WTC11 (cell line): ENCODE results near the gene DACH2. TPM values are rescaled to one million over a fixed set of nuclear protein-coding genes. Genes with fewer than 3 reads are reported as not detected.
A peak's percentile ranks its signal among the peaks of the same experiment; 100 is the strongest.

ENCODE experiments used
- ATAC-seq: fragments of 200-7000 bp; cut with Tn5 transposase; 2 replicates; pipeline ENCODE4 v1.10.0; 2021; ENCODE audit warnings: mild to moderate bottlenecking, moderate library complexity
- CTCF ChIA-PET: fragments of 300-600 bp; sonication (Branson Sonifier 250); formaldehyde crosslinking; loops from one replicate; lab custom pipeline; 2021; ENCODE audit warnings: antibody characterized with exemption; lab: Charles Lee
- POLR2A ChIA-PET: fragments of 350-600 bp; sonication (Branson Sonifier 250); formaldehyde crosslinking; loops from one replicate; lab custom pipeline; 2021; ENCODE audit warnings: antibody characterized with exemption; lab: Charles Lee
- DNase-seq: peaks from one replicate; pipeline ENCODE4 v3.0.0; 2021; ENCODE audit warnings: low spot score
- H3K27ac Mint-ChIP-seq: 2 replicates; pipeline ENCODE4 v1.8.0; 2021; ENCODE audit warnings: mixed read lengths
- H3K27me3 Mint-ChIP-seq: 2 replicates; pipeline ENCODE4 v1.8.0; 2021; ENCODE audit warnings: low read depth, mild to moderate bottlenecking, moderate library complexity, mixed read lengths
- H3K36me3 Mint-ChIP-seq: 2 replicates; pipeline ENCODE4 v1.8.0; 2021; ENCODE audit warnings: mixed read lengths
- H3K4me1 Mint-ChIP-seq: 2 replicates; pipeline ENCODE4 v1.8.0; 2022; ENCODE audit warnings: mixed read lengths
- H3K4me3 Mint-ChIP-seq: 2 replicates; pipeline ENCODE4 v1.8.0; 2021; ENCODE audit warnings: mild to moderate bottlenecking, moderate library complexity, mixed read lengths
- H3K9me3 Mint-ChIP-seq: 2 replicates; pipeline ENCODE4 v1.8.0; 2021; ENCODE audit warnings: mixed read lengths
- CREB1 ChIP-seq: sonication (generic); formaldehyde crosslinking; IDR thresholded peaks from 2 replicates; pipeline ENCODE4 v1.8.0; 2023; ENCODE audit warnings: mild to moderate bottlenecking, missing genetic modification reagents
- CREM ChIP-seq: sonication (generic); formaldehyde crosslinking; IDR thresholded peaks from 2 replicates; pipeline ENCODE4 v1.8.1; 2022; ENCODE audit warnings: mild to moderate bottlenecking, missing genetic modification reagents, moderate library complexity
- E2F1 ChIP-seq: sonication (generic); formaldehyde crosslinking; IDR thresholded peaks from 2 replicates; pipeline ENCODE4 v1.8.0; 2022; ENCODE audit warnings: mild to moderate bottlenecking, missing genetic modification reagents
- ETV6 ChIP-seq: sonication (generic); formaldehyde crosslinking; IDR thresholded peaks from 2 replicates; pipeline ENCODE4 v1.8.1; 2022; ENCODE audit warnings: mild to moderate bottlenecking, missing genetic modification reagents
- GABPB1 ChIP-seq: sonication (generic); formaldehyde crosslinking; IDR thresholded peaks from 2 replicates; pipeline ENCODE4 v1.8.1; 2023; ENCODE audit warnings: mild to moderate bottlenecking, missing genetic modification reagents
- GTF2I ChIP-seq: fragments of 250-450 bp; sonication (Bioruptor Pico); conservative IDR thresholded peaks from 2 replicates; pipeline ENCODE4 v1.4.0; 2021; ENCODE audit warnings: mild to moderate bottlenecking
- MLX ChIP-seq: sonication (generic); formaldehyde crosslinking; IDR thresholded peaks from 2 replicates; pipeline ENCODE4 v1.8.1; 2023; ENCODE audit warnings: mild to moderate bottlenecking, missing genetic modification reagents, moderate library complexity
- MYBL2 ChIP-seq: sonication (generic); formaldehyde crosslinking; IDR thresholded peaks from 2 replicates; pipeline ENCODE4 v1.8.1; 2023; ENCODE audit warnings: mild to moderate bottlenecking, moderate library complexity, missing genetic modification reagents
- RELA ChIP-seq: sonication (generic); formaldehyde crosslinking; IDR thresholded peaks from 2 replicates; pipeline ENCODE4 v1.8.1; 2022; ENCODE audit warnings: missing genetic modification reagents, mild to moderate bottlenecking, borderline replicate concordance
- SMAD4 ChIP-seq: sonication (generic); formaldehyde crosslinking; IDR thresholded peaks from 2 replicates; pipeline ENCODE4 v1.8.0; 2022; ENCODE audit warnings: mild to moderate bottlenecking, missing genetic modification reagents
- ZBTB21 ChIP-seq: sonication (generic); formaldehyde crosslinking; IDR thresholded peaks from 2 replicates; pipeline ENCODE4 v1.8.1; 2023; ENCODE audit warnings: mild to moderate bottlenecking, missing genetic modification reagents, borderline replicate concordance
- ZBTB43 ChIP-seq: sonication (generic); formaldehyde crosslinking; IDR thresholded peaks from 2 replicates; pipeline ENCODE4 v1.8.1; 2023; ENCODE audit warnings: mild to moderate bottlenecking, missing genetic modification reagents
- ZNF317 ChIP-seq: sonication (generic); formaldehyde crosslinking; IDR thresholded peaks from 2 replicates; pipeline ENCODE4 v1.8.1; 2023; ENCODE audit warnings: low read depth, mild to moderate bottlenecking, moderate library complexity, missing genetic modification reagents, borderline replicate concordance
- ZNF396 ChIP-seq: fragments of 250-450 bp; sonication (Bioruptor Pico); IDR thresholded peaks from 2 replicates; pipeline ENCODE4 v1.8.0; 2021; ENCODE audit warnings: mild to moderate bottlenecking, moderate library complexity, borderline replicate concordance
- ZNF416 ChIP-seq: fragments of 250-450 bp; sonication (Bioruptor Pico); IDR thresholded peaks from 2 replicates; pipeline ENCODE4 v1.9.0; 2021; ENCODE audit warnings: mild to moderate bottlenecking, inconsistent platforms
- ZNF532 ChIP-seq: fragments of 250-450 bp; sonication (Bioruptor Pico); IDR thresholded peaks from 2 replicates; pipeline ENCODE4 v1.9.0; 2021; ENCODE audit warnings: mild to moderate bottlenecking, borderline replicate concordance
- ZSCAN18 ChIP-seq: fragments of 250-450 bp; sonication (Bioruptor Pico); IDR thresholded peaks from 2 replicates; pipeline ENCODE4 v2.1.2; 2022; ENCODE audit warnings: mild to moderate bottlenecking, moderate library complexity
- total RNA-seq: library from RNA; stranded (reverse); gene quantifications from 3 replicates; pipeline ENCODE4 v1.2.3, GENCODE V29; 2021
- TF ChIP-seq, protein P1 (sequence below): sonication (generic); formaldehyde crosslinking; IDR thresholded peaks from 2 replicates; pipeline ENCODE4 v1.8.1; 2023; ENCODE audit warnings: mild to moderate bottlenecking, missing genetic modification reagents, moderate library complexity
- TF ChIP-seq, protein P2 (sequence below): fragments of 200-600 bp; IDR thresholded peaks from 2 replicates; pipeline ENCODE4 v1.8.0; 2022; ENCODE audit warnings: antibody characterized with exemption

The DACH2 gene
- total RNA-seq, 1 experiment from 2014 or later: 3.5 TPM

GRCh38 chrX:86322913-86323312 lies 174.7 kb downstream of the DACH2 start (continued):
- TF ChIP-seq ETV6 (no peak), ZBTB43 (no peak)

GRCh38 chrX:86329174-86329573 lies 180.9 kb downstream of the DACH2 start:
- Mint-ChIP-seq H3K27me3 (no peaks in the 10 kb centered on the region), H3K4me1 (peaks cover 4% of the 10 kb centered on the region), H3K36me3 (peaks cover 4% of the 10 kb centered on the region), H3K27ac (no peak overlapping the region), H3K9me3 (peaks cover 4% of the 10 kb centered on the region), H3K4me3 (no peak overlapping the region)
- ChIA-PET POLR2A (no interaction called here), CTCF (no interaction called here)
- ATAC-seq (no peak), DNase-seq (no peak)
- TF ChIP-seq MYBL2 (CRISPR knock-in tag) (no peak), E2F1 (CRISPR knock-in tag) (no peak), ZNF396 (CRISPR knock-in tag) (no peak), ZNF416 (CRISPR knock-in tag) (no peak), RELA (CRISPR knock-in tag) (no peak), ZSCAN18 (no peak), SMAD4 (CRISPR knock-in tag) (no peak), GABPB1 (CRISPR knock-in tag) (no peak), GTF2I (CRISPR knock-in tag) (no peak), CREB1 (no peak), ZNF532 (no peak), ZNF317 (CRISPR knock-in tag) (no peak)
- TF ChIP-seq, protein P1, sequence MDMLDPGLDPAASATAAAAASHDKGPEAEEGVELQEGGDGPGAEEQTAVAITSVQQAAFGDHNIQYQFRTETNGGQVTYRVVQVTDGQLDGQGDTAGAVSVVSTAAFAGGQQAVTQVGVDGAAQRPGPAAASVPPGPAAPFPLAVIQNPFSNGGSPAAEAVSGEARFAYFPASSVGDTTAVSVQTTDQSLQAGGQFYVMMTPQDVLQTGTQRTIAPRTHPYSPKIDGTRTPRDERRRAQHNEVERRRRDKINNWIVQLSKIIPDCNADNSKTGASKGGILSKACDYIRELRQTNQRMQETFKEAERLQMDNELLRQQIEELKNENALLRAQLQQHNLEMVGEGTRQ (CRISPR knock-in tag): no peak

DNA sequence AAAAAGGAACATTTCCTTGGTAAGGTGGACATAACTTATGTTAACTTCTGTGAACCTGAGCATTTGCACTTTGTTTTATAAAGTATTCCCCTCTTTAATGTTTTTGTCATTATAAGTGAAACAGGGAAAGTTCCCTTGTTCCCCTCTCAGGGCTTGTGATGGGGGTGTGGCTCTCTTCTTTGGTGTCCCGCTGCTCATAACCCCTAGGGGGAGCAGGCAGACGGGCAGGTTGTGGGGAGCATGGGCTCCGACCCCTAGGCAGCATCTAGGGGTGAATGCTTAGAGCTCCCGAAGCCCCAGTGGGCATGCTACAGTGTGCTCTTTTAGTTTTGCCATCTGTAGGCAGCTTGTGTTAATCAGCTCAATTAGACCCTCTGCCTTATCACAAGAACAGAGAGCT lies 200.4 kb downstream of the DACH2 start:
- peak; percentile 93 for ATAC-seq
- ChIA-PET CTCF (no interaction called here), POLR2A (no interaction called here)

More for the DNA sequence above, 200.4 kb downstream of the DACH2 start:
- H3K4me1 Mint-ChIP-seq: peaks cover 3% of the 10 kb centered on the region; the same call in 1 of the 2 replicates
- TF ChIP-seq MYBL2 (CRISPR knock-in tag) (no peak), ZBTB21 (CRISPR knock-in tag) (no peak), CREM (CRISPR knock-in tag) (no peak), MLX (CRISPR knock-in tag) (no peak)
- TF ChIP-seq, protein P2, sequence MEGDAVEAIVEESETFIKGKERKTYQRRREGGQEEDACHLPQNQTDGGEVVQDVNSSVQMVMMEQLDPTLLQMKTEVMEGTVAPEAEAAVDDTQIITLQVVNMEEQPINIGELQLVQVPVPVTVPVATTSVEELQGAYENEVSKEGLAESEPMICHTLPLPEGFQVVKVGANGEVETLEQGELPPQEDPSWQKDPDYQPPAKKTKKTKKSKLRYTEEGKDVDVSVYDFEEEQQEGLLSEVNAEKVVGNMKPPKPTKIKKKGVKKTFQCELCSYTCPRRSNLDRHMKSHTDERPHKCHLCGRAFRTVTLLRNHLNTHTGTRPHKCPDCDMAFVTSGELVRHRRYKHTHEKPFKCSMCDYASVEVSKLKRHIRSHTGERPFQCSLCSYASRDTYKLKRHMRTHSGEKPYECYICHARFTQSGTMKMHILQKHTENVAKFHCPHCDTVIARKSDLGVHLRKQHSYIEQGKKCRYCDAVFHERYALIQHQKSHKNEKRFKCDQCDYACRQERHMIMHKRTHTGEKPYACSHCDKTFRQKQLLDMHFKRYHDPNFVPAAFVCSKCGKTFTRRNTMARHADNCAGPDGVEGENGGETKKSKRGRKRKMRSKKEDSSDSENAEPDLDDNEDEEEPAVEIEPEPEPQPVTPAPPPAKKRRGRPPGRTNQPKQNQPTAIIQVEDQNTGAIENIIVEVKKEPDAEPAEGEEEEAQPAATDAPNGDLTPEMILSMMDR: peak; percentile 27; the same call in 1 of the 2 replicates
- no peak overlapping the region for H3K27ac Mint-ChIP-seq
- no peaks in the 10 kb centered on the region for H3K36me3 Mint-ChIP-seq
- no peak overlapping the region for H3K4me3 Mint-ChIP-seq
- H3K9me3 Mint-ChIP-seq: no peaks in the 10 kb centered on the region
- no peaks in the 10 kb centered on the region for H3K27me3 Mint-ChIP-seq
- peak; percentile 47 for DNase-seq
